Tibial nerve (tissue), 3 donors: Measurements from ENCODE around the gene DEFB129.

Source experiments
- POLR2A ChIP-seq, 2 donors: fragments of 450-650 bp; IDR thresholded peaks; one replicate each; pipeline ENCODE4 v1.6.1; 2017; ENCODE audit warnings: antibody characterized with exemption in 2 of 2, mild to moderate bottlenecking in 2 of 2, moderate library complexity in 2 of 2
- TF ChIP-seq, protein P1 (sequence below), 5 experiments: fragments of 200-600 bp in 3 of 5; fragments of 450-650 bp in 2 of 5; sonication (generic) in 3 of 5; IDR thresholded peaks; one replicate each; pipeline ENCODE4 v1.5.1; 2016 to 2019; ENCODE audit warnings: antibody characterized with exemption in 5 of 5, mild to moderate bottlenecking in 3 of 5, moderate library complexity in 2 of 5

GRCh38 chr20:237929-238328, 10.9 kb downstream of the DEFB129 start:
- no peak for TF ChIP-seq POLR2A (IDR thresholded peaks at IDR 0.05)
- TF ChIP-seq, protein P1, sequence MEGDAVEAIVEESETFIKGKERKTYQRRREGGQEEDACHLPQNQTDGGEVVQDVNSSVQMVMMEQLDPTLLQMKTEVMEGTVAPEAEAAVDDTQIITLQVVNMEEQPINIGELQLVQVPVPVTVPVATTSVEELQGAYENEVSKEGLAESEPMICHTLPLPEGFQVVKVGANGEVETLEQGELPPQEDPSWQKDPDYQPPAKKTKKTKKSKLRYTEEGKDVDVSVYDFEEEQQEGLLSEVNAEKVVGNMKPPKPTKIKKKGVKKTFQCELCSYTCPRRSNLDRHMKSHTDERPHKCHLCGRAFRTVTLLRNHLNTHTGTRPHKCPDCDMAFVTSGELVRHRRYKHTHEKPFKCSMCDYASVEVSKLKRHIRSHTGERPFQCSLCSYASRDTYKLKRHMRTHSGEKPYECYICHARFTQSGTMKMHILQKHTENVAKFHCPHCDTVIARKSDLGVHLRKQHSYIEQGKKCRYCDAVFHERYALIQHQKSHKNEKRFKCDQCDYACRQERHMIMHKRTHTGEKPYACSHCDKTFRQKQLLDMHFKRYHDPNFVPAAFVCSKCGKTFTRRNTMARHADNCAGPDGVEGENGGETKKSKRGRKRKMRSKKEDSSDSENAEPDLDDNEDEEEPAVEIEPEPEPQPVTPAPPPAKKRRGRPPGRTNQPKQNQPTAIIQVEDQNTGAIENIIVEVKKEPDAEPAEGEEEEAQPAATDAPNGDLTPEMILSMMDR (IDR thresholded peaks at IDR 0.05): no peak
